GM23248 (cell line): ENCODE results near the gene ELOVL6.

Experiments used
- EZH2 ChIP-seq: fragments of 200-600 bp; sonication (generic); IDR thresholded peaks from 2 replicates; pipeline ENCODE4 v1.6.1; 2018; ENCODE audit warnings: antibody characterized with exemption, mild to moderate bottlenecking; ENCODE audit not compliant: insufficient read depth, poor library complexity, severe bottlenecking
- EZH2phosphoT487 ChIP-seq: fragments of 200-600 bp; sonication (generic); IDR thresholded peaks from 2 replicates; pipeline ENCODE4 v1.6.1; 2018; ENCODE audit warnings: antibody characterized with exemption, moderate library complexity, mild to moderate bottlenecking, low read depth; ENCODE audit not compliant: insufficient read depth

DNA sequence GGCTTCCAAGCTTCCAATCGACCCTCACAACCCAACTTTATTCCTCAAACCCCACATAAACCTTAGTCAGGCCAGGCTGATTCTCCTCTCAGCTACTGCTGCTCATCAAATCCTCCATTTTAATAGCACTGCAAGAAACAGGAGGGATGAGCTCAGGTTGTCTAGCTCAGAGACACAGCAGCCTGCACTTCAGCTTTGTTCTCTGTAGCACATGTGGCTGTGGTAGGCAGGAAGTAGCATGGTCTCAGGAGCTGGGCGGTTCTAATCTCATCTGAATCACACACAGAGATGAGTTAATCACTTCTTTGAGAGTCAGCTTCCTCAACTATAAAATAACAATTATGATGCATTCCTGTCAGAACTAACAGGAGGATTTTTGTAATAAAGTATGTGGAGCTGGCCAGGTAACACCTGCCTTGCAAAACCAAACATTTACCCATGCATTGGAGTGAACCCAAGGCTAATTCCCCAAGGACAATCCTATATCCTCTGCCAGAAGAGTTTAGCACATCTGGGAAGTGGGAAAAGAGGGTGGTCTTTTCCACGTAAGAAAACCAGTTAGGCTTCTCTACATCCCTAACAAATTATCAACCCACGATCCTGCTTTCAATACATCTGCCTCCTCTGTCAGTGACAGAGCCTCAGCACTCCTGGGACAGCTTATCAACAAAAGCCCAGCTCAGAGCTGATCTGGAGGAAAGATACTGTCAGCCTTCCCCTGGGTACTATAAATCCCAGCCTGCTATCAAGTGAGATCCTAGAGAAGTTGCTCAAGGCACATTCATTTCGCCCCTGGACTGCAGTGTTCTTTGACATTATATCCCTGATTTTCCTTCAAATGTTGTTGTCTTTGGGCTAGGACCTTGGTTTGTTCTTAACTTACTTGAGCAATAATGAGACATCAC, 32.8 kb downstream of the ELOVL6 start:
- TF ChIP-seq EZH2 (no peak), EZH2phosphoT487 (no peak)
